H9 (cell line): ENCODE data around the gene ABHD8. TPM values are rescaled to one million over a fixed set of nuclear protein-coding genes. Genes with fewer than 3 reads are reported as not detected.

Experiments used
- DNase-seq: peaks from one replicate; pipeline ENCODE4 v3.0.0-alpha.2; 2017
- H2AFZ ChIP-seq: one replicate; pipeline ENCODE4 v1.6.1; 2013; ENCODE audit warnings: mild to moderate bottlenecking, low read length, control low read depth, moderate library complexity
- H2AK5ac ChIP-seq: 2 replicates; pipeline ENCODE4 v1.6.1; 2013; ENCODE audit warnings: low read length, control low read depth, mixed read lengths; ENCODE audit not compliant: insufficient read length
- H2BK120ac ChIP-seq: one replicate; pipeline ENCODE4 v1.6.1; 2013; ENCODE audit warnings: low read depth, mild to moderate bottlenecking, low read length, control low read depth, inconsistent platforms; ENCODE audit not compliant: poor library complexity, severe bottlenecking
- H2BK12ac ChIP-seq: 2 replicates; pipeline ENCODE4 v1.6.1; 2013; ENCODE audit warnings: low read length, control low read depth, mixed read lengths, low read depth; ENCODE audit not compliant: insufficient read length
- H2BK15ac ChIP-seq: 2 replicates; pipeline ENCODE4 v1.6.1; 2013; ENCODE audit warnings: low read depth, low read length, control low read depth
- H2BK20ac ChIP-seq: one replicate; pipeline ENCODE4 v1.6.1; 2013; ENCODE audit warnings: low read depth, mild to moderate bottlenecking, low read length, control low read depth, inconsistent platforms; ENCODE audit not compliant: poor library complexity, severe bottlenecking
- H2BK5ac ChIP-seq: 2 replicates; pipeline ENCODE4 v1.6.1; 2013; ENCODE audit warnings: low read length, control low read depth, mixed read lengths; ENCODE audit not compliant: insufficient read length
- H3K14ac ChIP-seq: 2 replicates; pipeline ENCODE4 v1.6.1; 2013; ENCODE audit warnings: low read length, control low read depth; ENCODE audit not compliant: insufficient read depth
- H3K18ac ChIP-seq: 2 replicates; pipeline ENCODE4 v1.6.1; 2013; ENCODE audit warnings: low read depth, mild to moderate bottlenecking, mixed read lengths, low read length, control low read depth; ENCODE audit not compliant: insufficient read length
- H3K23ac ChIP-seq: 2 replicates; pipeline ENCODE4 v1.6.1; 2013; ENCODE audit warnings: low read length, control low read depth, mixed read lengths, low read depth; ENCODE audit not compliant: insufficient read length
- H3K23me2 ChIP-seq: 2 replicates; pipeline ENCODE4 v1.6.1; 2013; ENCODE audit warnings: low read depth, mild to moderate bottlenecking, mixed read lengths, low read length, control low read depth; ENCODE audit not compliant: insufficient read length, poor library complexity, severe bottlenecking
- H3K27ac ChIP-seq: 2 replicates; pipeline ENCODE4 v1.5.1; 2013; ENCODE audit warnings: low read length, control low read depth, mixed read lengths, low read depth; ENCODE audit not compliant: insufficient read length
- H3K27me3 ChIP-seq: 2 replicates; pipeline ENCODE4 v1.6.1; 2013; ENCODE audit warnings: low read length, control low read depth, inconsistent platforms; ENCODE audit not compliant: insufficient read depth
- H3K4ac ChIP-seq: 2 replicates; pipeline ENCODE4 v1.6.1; 2013; ENCODE audit warnings: low read depth, mild to moderate bottlenecking, control low read depth, inconsistent platforms, low read length, moderate library complexity
- H3K4me1 ChIP-seq: 2 replicates; pipeline ENCODE4 v1.6.1; 2013; ENCODE audit warnings: low read length, control low read depth, inconsistent platforms; ENCODE audit not compliant: insufficient read depth
- H3K4me2 ChIP-seq: 2 replicates; pipeline ENCODE4 v1.6.1; 2013; ENCODE audit warnings: low read length, control low read depth, mixed read lengths; ENCODE audit not compliant: insufficient read length, insufficient read depth
- H3K56ac ChIP-seq: 2 replicates; pipeline ENCODE4 v1.6.1; 2013; ENCODE audit warnings: low read depth, mild to moderate bottlenecking, mixed read lengths, low read length, control low read depth; ENCODE audit not compliant: insufficient read length
- H3K79me1 ChIP-seq: 2 replicates; pipeline ENCODE4 v1.6.1; 2013; ENCODE audit warnings: low read depth, mild to moderate bottlenecking, moderate library complexity, low read length, control low read depth, inconsistent platforms; ENCODE audit not compliant: insufficient read depth, poor library complexity, severe bottlenecking
- H3K79me2 ChIP-seq: 2 replicates; pipeline ENCODE4 v1.6.1; 2013; ENCODE audit warnings: low read length, control low read depth, inconsistent platforms; ENCODE audit not compliant: insufficient read depth
- H3K9ac ChIP-seq: 2 replicates; pipeline ENCODE4 v1.6.1; 2013; ENCODE audit warnings: low read length, control low read depth, mixed read lengths; ENCODE audit not compliant: insufficient read length; ENCODE audit errors: extremely low read depth
- H3K9me3 ChIP-seq: one replicate; pipeline ENCODE4 v1.6.1; 2013; ENCODE audit warnings: low read depth, low read length, inconsistent platforms; ENCODE audit not compliant: control insufficient read depth
- H3T11ph ChIP-seq: one replicate; pipeline ENCODE4 v1.6.1; 2013; ENCODE audit warnings: mild to moderate bottlenecking, low read length, control low read depth, inconsistent platforms
- H4K20me1 ChIP-seq: one replicate; pipeline ENCODE4 v1.6.1; 2013; ENCODE audit not compliant: control insufficient read depth, insufficient read length, insufficient read depth
- H4K5ac ChIP-seq: 2 replicates; pipeline ENCODE4 v1.6.1; 2013; ENCODE audit warnings: low read depth, mild to moderate bottlenecking, mixed read lengths, low read length, control low read depth; ENCODE audit not compliant: insufficient read length
- H4K8ac ChIP-seq: replicated peaks from 2 replicates; pipeline ENCODE4 v1.6.1; 2013; ENCODE audit warnings: low read length, control low read depth, mixed read lengths, low read depth; ENCODE audit not compliant: insufficient read length
- H4K91ac ChIP-seq: 2 replicates; pipeline ENCODE4 v1.6.1; 2013; ENCODE audit warnings: low read depth, mild to moderate bottlenecking, moderate library complexity, mixed read lengths, low read length, control low read depth; ENCODE audit not compliant: insufficient read length
- H3K27ac Mint-ChIP-seq, 3 experiments: 2 replicates in 2 of 3; 3 replicates in 1 of 3; pipeline ENCODE4 v1.8.0; 2020 to 2021; ENCODE audit warnings: mixed read lengths in 3 of 3, mild to moderate bottlenecking in 1 of 3, moderate library complexity in 1 of 3
- H3K27me3 Mint-ChIP-seq: 2 replicates; pipeline ENCODE4 v1.8.0; 2021; ENCODE audit warnings: low read depth, mild to moderate bottlenecking, moderate library complexity, mixed read lengths
- H3K36me3 Mint-ChIP-seq, 3 experiments: 2 replicates in 2 of 3; 3 replicates in 1 of 3; pipeline ENCODE4 v1.8.0; 2020 to 2021; ENCODE audit warnings: low read depth in 3 of 3, mixed read lengths in 3 of 3; ENCODE audit not compliant: insufficient read depth in 1 of 3
- H3K4me1 Mint-ChIP-seq, 2 experiments: 2 replicates each; pipeline ENCODE4 v1.8.0; 2020; ENCODE audit warnings: mixed read lengths in 2 of 2
- H3K4me3 Mint-ChIP-seq, 2 experiments: 2 replicates in 1 of 2; 3 replicates in 1 of 2; pipeline ENCODE4 v1.8.0; 2020 to 2021; ENCODE audit warnings: mild to moderate bottlenecking in 2 of 2, mixed read lengths in 2 of 2, moderate library complexity in 1 of 2
- H3K9me3 Mint-ChIP-seq, 2 experiments: 2 replicates in 1 of 2; 3 replicates in 1 of 2; pipeline ENCODE4 v1.8.0; 2020; ENCODE audit warnings: mild to moderate bottlenecking in 2 of 2, mixed read lengths in 2 of 2, moderate library complexity in 1 of 2
- WGBS: extraction: QIAGEN DNeasy Blood & Tissue Kit; methylation state at CpG from one replicate; pipeline ENCODE4 v1.1.7; 2013; ENCODE audit warnings: missing lambda C conversion rate, low lambda C conversion rate, mixed read lengths; ENCODE audit not compliant: insufficient read length; ENCODE audit errors: extremely low coverage; 5-methylcytosine and 5-hydroxymethylcytosine counted together
- total RNA-seq: library from RNA; stranded (reverse); gene quantifications from 2 replicates; pipeline ENCODE4 v1.2.1, GENCODE V29; 2021
- TF ChIP-seq, protein P1 (sequence below): fragments of 200-600 bp; sonication (generic); conservative IDR thresholded peaks from 3 replicates; pipeline ENCODE4 v1.8.0; 2021; ENCODE audit warnings: antibody characterized with exemption, mild to moderate bottlenecking

ABHD8 gene
- total RNA-seq, 1 experiment from 2014 or later = 11.7 TPM

DNA sequence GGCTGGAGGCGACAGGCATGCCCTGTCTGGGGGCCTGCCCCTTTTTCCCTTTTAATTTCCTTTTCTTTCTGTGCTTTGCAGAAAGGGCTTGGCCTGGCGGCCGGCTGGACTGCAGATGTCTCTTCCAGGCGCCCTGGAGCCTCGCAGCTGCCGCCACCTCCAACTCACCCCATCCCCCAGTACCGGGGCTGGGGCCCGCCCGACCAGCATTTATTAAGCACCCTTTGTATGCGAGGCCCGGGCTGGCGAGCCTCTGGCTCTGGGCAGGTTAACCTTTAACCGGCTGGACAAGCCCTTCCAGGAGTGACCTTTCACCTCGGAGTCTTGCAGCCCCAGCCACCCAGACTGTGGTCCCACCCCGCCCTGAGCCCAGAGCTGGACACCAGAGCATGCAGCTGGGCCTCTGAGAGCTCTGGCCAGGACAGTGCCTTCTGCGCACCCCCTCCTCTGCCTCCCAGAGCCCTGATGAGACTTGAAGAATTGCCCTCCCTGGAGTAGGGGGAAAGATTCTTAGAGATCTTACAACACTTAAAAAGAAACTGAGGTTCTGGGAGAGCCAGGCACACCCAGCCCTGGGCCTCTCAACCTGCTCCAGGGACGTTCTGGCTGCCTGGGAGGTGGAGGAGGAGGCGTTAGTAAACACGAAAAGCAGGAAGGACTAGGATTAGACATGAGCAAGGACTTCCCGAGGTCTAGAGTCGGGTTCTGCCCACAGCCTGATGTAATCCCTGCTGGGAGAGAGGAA lies 56.4 kb downstream of the ABHD8 start:
- no peak overlapping the region for H3K9ac ChIP-seq
- H3K9me3 Mint-ChIP-seq = peaks cover 0 to 3% of the 10 kb centered on the region in 2 experiments; a peak in 1 of 5 replicates
- no peaks in the 10 kb centered on the region for H4K20me1 ChIP-seq
- H2AK5ac ChIP-seq = no peak overlapping the region
- no peak overlapping the region for H2BK12ac ChIP-seq
- H3K4me2 ChIP-seq = peak overlapping the region; percentile 8
- H3K18ac ChIP-seq = peak overlapping the region; percentile 51
- H2BK20ac ChIP-seq = no peak overlapping the region
- H3K27me3 Mint-ChIP-seq = peaks cover 2% of the 10 kb centered on the region; the same call in 1 of the 2 replicates
- H2AFZ ChIP-seq = no peak overlapping the region
- no peak overlapping the region for H3K4ac ChIP-seq
- TF ChIP-seq, protein P1, sequence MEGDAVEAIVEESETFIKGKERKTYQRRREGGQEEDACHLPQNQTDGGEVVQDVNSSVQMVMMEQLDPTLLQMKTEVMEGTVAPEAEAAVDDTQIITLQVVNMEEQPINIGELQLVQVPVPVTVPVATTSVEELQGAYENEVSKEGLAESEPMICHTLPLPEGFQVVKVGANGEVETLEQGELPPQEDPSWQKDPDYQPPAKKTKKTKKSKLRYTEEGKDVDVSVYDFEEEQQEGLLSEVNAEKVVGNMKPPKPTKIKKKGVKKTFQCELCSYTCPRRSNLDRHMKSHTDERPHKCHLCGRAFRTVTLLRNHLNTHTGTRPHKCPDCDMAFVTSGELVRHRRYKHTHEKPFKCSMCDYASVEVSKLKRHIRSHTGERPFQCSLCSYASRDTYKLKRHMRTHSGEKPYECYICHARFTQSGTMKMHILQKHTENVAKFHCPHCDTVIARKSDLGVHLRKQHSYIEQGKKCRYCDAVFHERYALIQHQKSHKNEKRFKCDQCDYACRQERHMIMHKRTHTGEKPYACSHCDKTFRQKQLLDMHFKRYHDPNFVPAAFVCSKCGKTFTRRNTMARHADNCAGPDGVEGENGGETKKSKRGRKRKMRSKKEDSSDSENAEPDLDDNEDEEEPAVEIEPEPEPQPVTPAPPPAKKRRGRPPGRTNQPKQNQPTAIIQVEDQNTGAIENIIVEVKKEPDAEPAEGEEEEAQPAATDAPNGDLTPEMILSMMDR = no peak
- no CpG with 5 or more reads among the region's 21 CpGs for WGBS
- H3K23me2 ChIP-seq = peaks cover 17% of the 10 kb centered on the region
- H3K27ac Mint-ChIP-seq = peak overlapping the region; percentile 95 to 97 (median 97); a peak in 6 of 7 replicates
- no peak overlapping the region for H2BK15ac ChIP-seq
- H3T11ph ChIP-seq = no peak overlapping the region
- peak overlapping the region; percentile 79 to 89 for H3K4me3 Mint-ChIP-seq
- no peak overlapping the region for H4K8ac ChIP-seq
- no peak overlapping the region for H4K5ac ChIP-seq
- no peak overlapping the region for H3K27ac ChIP-seq
- H3K14ac ChIP-seq = no peak overlapping the region
- H3K9me3 ChIP-seq = no peaks in the 10 kb centered on the region
- peaks cover 34 to 48% of the 10 kb centered on the region in 2 experiments for H3K4me1 Mint-ChIP-seq
- no peaks in the 10 kb centered on the region for H3K79me1 ChIP-seq
- no peak for DNase-seq
- peaks cover 4% of the 10 kb centered on the region; the same call in 1 of the 2 replicates for H3K4me1 ChIP-seq
- peaks cover 21% of the 10 kb centered on the region; the same call in 1 of the 2 replicates for H3K79me2 ChIP-seq
- no peak overlapping the region for H2BK120ac ChIP-seq
- H3K27me3 ChIP-seq = no peaks in the 10 kb centered on the region
- H4K91ac ChIP-seq = no peak overlapping the region
- H3K56ac ChIP-seq = no peak overlapping the region
- H2BK5ac ChIP-seq = no peak overlapping the region
- peaks cover 0 to 10% (median 4%) of the 10 kb centered on the region in 3 experiments; a peak in 5 of 7 replicates for H3K36me3 Mint-ChIP-seq
- H3K23ac ChIP-seq = no peak overlapping the region
